GM23248 (cell line): ENCODE data around the gene PARP8.
"Not testable (repeated sequence)": the region's sequence is repeated elsewhere in the genome, so short reads cannot be mapped to it uniquely, and the experiment has no call there.

ENCODE experiments used
- EZH2 ChIP-seq: fragments of 200-600 bp; sonication (generic); IDR thresholded peaks from 2 replicates; pipeline ENCODE4 v1.6.1; 2018; ENCODE audit warnings: antibody characterized with exemption, mild to moderate bottlenecking; ENCODE audit not compliant: insufficient read depth, poor library complexity, severe bottlenecking
- EZH2phosphoT487 ChIP-seq: fragments of 200-600 bp; sonication (generic); IDR thresholded peaks from 2 replicates; pipeline ENCODE4 v1.6.1; 2018; ENCODE audit warnings: antibody characterized with exemption, moderate library complexity, mild to moderate bottlenecking, low read depth; ENCODE audit not compliant: insufficient read depth

DNA sequence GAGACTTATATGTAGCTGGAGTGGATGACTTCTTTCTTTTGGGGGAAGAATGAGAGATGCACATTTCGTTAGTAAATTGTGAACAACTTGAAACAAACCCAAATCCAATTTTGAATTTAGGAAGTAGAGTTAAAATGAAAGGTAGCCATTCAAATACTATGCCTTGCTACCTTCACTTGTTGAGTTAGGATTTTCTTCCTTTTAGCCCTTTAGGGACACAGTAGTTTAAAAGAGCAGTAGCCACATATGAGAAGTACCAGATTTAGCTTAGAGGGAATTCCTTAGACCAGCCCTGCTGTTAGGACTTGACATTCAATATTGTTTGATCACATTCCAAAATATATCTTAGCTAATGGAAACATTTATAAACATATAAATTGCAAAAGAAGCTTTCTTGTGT, 2.2 kb downstream of the PARP8 start:
- TF ChIP-seq EZH2 = peak; percentile 19
- not testable (repeated sequence) for TF ChIP-seq EZH2phosphoT487
